Measurements from ENCODE around the gene TMEM168. TPM values are rescaled to one million over a fixed set of nuclear protein-coding genes. Genes with fewer than 3 reads are reported as not detected.
"Not testable (repeated sequence)": the region's sequence is repeated elsewhere in the genome, so short reads cannot be mapped to it uniquely, and the experiment has no call there.

The TMEM168 gene
- total RNA-seq, 1 donor from 2014 or later, result 26.3 TPM

- intact Hi-C loops (cut with DNase I), result no loop called here
- ATAC-seq (no peak), DNase-seq (no peak)
- Histone ChIP-seq H3K27ac (no peak overlapping the region), H3K9me3 (peaks cover 22% of the 10 kb centered on the region), H3K4me3 (no peak overlapping the region), H3K36me3 (no peaks in the 10 kb centered on the region), H3K27me3 (no peaks in the 10 kb centered on the region), H3K4me1 (no peaks in the 10 kb centered on the region)
- TF ChIP-seq CTCF (IDR thresholded peaks at IDR 0.05), result no peak
These were observed 54.9 kb downstream of the TMEM168 start for GRCh38 chr7:112735261-112735660.

- H3K27ac ChIP-seq; H3K36me3 ChIP-seq; ATAC-seq; H3K27me3 ChIP-seq; DNase-seq; H3K4me1 ChIP-seq; H3K4me3 ChIP-seq; intact Hi-C loops (cut with DNase I): not testable (repeated sequence)
- H3K9me3 ChIP-seq, result peaks cover 27% of the 10 kb centered on the region
These were observed 58.9 kb downstream of the TMEM168 start for GRCh38 chr7:112731324-112731723.

- intact Hi-C loops (cut with DNase I), result no loop called here
- no peak for TF ChIP-seq CTCF (IDR thresholded peaks at IDR 0.05)
- H3K4me1 ChIP-seq, result no peaks in the 10 kb centered on the region
- H3K9me3 ChIP-seq, result peaks cover 9% of the 10 kb centered on the region
- H3K27me3 ChIP-seq, result no peaks in the 10 kb centered on the region
- ATAC-seq (no peak), DNase-seq (no peak)
- no peak overlapping the region for H3K27ac ChIP-seq
- H3K4me3 ChIP-seq, result no peak overlapping the region
- no peaks in the 10 kb centered on the region for H3K36me3 ChIP-seq
These were observed 64.1 kb downstream of the TMEM168 start for GRCh38 chr7:112726076-112726475.

GRCh38 chr7:112723416-112723815 is 66.8 kb downstream of the TMEM168 start:
- ATAC-seq (no peak), DNase-seq (no peak)
- TF ChIP-seq CTCF (IDR thresholded peaks at IDR 0.05), result no peak
- Histone ChIP-seq H3K27me3 (no peaks in the 10 kb centered on the region), H3K4me3 (no peak overlapping the region), H3K9me3 (peaks cover 8% of the 10 kb centered on the region), H3K4me1 (no peaks in the 10 kb centered on the region), H3K36me3 (no peaks in the 10 kb centered on the region), H3K27ac (no peak overlapping the region)
- intact Hi-C loops (cut with DNase I), result no loop called here

- H3K27me3 ChIP-seq, result no peaks in the 10 kb centered on the region
- no peak for TF ChIP-seq CTCF (IDR thresholded peaks at IDR 0.05)
- H3K4me1 ChIP-seq, result no peaks in the 10 kb centered on the region
- no peak for DNase-seq
- intact Hi-C loops (cut with DNase I), result no loop called here
- H3K9me3 ChIP-seq, result peaks cover 5% of the 10 kb centered on the region
- no peaks in the 10 kb centered on the region for H3K36me3 ChIP-seq
- ATAC-seq, result no peak
- H3K4me3 ChIP-seq, result no peak overlapping the region
- no peak overlapping the region for H3K27ac ChIP-seq
These were observed 68.8 kb downstream of the TMEM168 start for GRCh38 chr7:112721366-112721765.

- Histone ChIP-seq H3K36me3 (no peaks in the 10 kb centered on the region), H3K27ac (no peak overlapping the region), H3K4me3 (no peak overlapping the region), H3K4me1 (no peaks in the 10 kb centered on the region), H3K9me3 (no peaks in the 10 kb centered on the region), H3K27me3 (no peaks in the 10 kb centered on the region)
- DNase-seq (no peak), ATAC-seq (no peak)
- TF ChIP-seq CTCF (IDR thresholded peaks at IDR 0.05), result no peak
- intact Hi-C loops (cut with DNase I), result no loop called here
These were observed 74.7 kb downstream of the TMEM168 start for GRCh38 chr7:112715525-112715924.

Measured in upper lobe of right lung (tissue), 1 donor.